GM12873 (cell line): ENCODE measurements around the gene ATP8B3.

Experiments
- TF ChIP-seq, protein P1 (sequence below): IDR thresholded peaks from 2 replicates; pipeline ENCODE4 v1.5.1; 2012; ENCODE audit warnings: low read depth, mild to moderate bottlenecking, moderate library complexity, low read length, control low read depth; ENCODE audit not compliant: insufficient read depth; ENCODE audit errors: missing control alignments

Gene ATP8B3

DNA sequence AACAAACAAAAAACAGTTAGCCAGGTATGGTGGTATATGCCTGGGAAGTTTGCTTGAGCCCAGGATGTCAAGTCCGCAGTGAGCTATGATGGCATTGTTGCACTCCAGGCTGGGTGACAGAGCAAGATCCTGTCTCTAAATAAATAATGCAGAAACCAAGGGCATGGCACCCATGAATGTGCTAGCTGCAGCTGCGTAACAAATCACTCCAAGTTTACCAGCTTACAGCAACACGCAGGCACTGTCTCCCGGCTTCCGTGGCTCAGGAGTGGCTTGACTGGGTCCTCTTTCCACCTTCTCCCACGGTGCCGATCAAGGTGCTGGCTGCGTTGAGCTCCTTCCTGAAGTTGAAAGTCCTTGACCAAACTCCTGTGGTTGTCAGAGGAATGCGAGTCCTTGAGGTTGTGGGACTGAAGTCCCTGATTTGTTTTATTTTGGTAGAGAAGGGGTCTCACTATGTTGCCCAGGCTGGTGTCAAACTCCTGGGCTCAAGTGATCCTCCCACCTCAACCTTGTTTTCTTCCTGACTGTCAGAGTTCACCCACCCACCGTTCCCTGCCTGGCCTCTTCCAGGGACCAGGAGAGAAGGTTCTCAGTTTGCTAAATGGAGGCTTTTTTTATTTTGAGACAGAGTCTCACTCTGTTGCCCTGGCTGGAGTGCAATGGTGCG is 72.0 kb downstream of the ATP8B3 start:
- TF ChIP-seq, protein P1, sequence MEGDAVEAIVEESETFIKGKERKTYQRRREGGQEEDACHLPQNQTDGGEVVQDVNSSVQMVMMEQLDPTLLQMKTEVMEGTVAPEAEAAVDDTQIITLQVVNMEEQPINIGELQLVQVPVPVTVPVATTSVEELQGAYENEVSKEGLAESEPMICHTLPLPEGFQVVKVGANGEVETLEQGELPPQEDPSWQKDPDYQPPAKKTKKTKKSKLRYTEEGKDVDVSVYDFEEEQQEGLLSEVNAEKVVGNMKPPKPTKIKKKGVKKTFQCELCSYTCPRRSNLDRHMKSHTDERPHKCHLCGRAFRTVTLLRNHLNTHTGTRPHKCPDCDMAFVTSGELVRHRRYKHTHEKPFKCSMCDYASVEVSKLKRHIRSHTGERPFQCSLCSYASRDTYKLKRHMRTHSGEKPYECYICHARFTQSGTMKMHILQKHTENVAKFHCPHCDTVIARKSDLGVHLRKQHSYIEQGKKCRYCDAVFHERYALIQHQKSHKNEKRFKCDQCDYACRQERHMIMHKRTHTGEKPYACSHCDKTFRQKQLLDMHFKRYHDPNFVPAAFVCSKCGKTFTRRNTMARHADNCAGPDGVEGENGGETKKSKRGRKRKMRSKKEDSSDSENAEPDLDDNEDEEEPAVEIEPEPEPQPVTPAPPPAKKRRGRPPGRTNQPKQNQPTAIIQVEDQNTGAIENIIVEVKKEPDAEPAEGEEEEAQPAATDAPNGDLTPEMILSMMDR: no peak

DNA sequence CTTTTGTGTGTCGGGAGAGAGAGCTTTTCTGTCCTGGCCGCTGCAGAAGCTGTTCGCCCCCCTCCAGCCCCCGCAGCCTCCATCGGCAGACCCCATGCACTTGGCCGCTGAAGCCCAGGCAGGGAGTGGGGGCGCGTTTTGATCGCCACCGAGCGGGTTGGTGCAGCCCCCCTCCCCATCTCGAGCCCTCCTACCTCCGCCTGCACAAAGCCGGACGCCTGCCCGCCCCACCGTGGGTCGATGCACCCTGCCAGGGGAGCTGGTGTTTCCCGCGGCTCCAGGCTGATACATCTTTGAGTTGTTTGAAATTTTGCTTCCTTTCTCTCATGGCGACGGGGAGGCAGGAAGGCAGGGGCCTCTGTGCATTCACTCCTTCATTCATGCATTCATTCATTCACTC is 75.1 kb downstream of the ATP8B3 start:
- TF ChIP-seq, protein P1: no peak

DNA sequence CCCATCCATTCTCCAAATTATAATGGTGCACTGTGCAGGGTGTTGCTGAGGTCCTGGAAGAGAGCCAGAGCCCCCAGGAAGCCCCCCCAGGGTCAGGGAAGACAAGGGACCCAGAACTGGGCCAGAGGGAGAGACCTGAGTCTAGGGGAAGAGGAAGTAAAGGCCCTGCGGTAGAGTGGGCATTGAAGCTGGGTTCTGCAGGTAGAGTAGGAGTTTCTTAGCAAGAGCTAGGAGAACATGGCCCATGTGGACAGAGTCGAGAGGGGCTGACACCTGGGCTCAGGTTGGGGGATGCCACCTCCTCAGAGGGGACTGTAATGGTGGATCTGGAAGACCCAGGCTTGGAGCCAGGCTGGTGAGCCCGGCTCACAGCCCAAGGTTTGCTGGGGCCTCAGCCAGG is 75.8 kb downstream of the ATP8B3 start:
- TF ChIP-seq, protein P1: no peak

DNA sequence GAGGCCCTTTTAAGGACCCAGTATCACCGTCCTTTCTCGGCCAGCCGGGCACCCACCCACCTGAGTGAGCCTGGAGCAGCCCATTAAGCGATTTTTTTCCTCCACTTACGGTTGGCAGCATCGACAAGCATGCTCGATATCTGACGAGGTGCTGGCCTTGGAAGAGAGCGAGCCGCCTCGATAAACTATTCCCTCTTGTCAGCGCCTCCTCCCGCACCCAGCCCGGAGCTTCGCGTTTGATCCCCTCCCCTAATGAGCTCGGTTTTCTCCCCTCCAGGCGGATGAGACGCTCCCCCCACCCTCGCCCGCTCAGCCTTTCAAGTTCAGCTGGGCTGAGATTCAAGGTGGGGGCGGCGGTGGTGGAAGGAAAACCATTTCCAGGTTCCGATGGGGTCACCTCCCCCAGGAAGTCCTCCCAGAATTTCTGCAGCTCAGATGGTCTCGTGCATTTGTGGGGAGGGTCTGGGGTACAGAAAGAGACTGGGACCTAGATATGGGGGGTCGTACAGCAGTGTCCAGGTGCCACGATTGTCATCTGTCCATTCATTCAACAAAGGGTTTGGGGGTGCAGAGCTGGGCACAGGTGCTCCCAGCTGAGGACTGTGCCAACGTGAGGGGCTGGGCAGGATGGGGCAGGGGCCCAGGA is 77.6 kb downstream of the ATP8B3 start:
- TF ChIP-seq, protein P1: no peak
